CD8-positive, alpha-beta memory T cell (primary cell): ENCODE results near the gene EMP2. TPM values are rescaled to one million over a fixed set of nuclear protein-coding genes. Genes with fewer than 3 reads are reported as not detected.

ENCODE experiments used
- CTCF ChIA-PET: fragments of 350-600 bp; sonication (Branson Sonifier 250); formaldehyde crosslinking; loops from one replicate; lab custom pipeline; 2021; ENCODE audit warnings: antibody characterized with exemption; lab: Charles Lee
- POLR2A ChIA-PET: fragments of 350-600 bp; sonication (Branson Sonifier 250); formaldehyde crosslinking; loops from one replicate; lab custom pipeline; 2021; ENCODE audit warnings: antibody characterized with exemption; lab: Charles Lee
- DNase-seq, 5 donors: peaks; one replicate each; pipeline versions ENCODE4 v3.0.0 to v3.0.0-alpha.2; 2020 to 2022; ENCODE audit warnings: mixed read lengths in 1 of 5
- H3K27ac ChIP-seq: one replicate; pipeline ENCODE4 v1.7.0; 2013; ENCODE audit warnings: low read depth, mild to moderate bottlenecking, low read length, moderate library complexity
- H3K27me3 ChIP-seq: 2 replicates; pipeline ENCODE4 v1.7.0; 2013; ENCODE audit warnings: low read length, mild to moderate bottlenecking; ENCODE audit not compliant: insufficient read depth, poor library complexity, severe bottlenecking
- H3K36me3 ChIP-seq: 2 replicates; pipeline ENCODE4 v1.7.0; 2013; ENCODE audit warnings: mild to moderate bottlenecking, low read length, moderate library complexity; ENCODE audit not compliant: insufficient read depth
- H3K4me1 ChIP-seq: 2 replicates; pipeline ENCODE4 v1.7.0; 2013; ENCODE audit warnings: mild to moderate bottlenecking, low read length, moderate library complexity; ENCODE audit not compliant: insufficient read depth
- H3K4me3 ChIP-seq: 2 replicates; pipeline ENCODE4 v1.7.0; 2013; ENCODE audit warnings: mild to moderate bottlenecking, low read length
- H3K9me3 ChIP-seq: 2 replicates; pipeline ENCODE4 v1.7.0; 2013; ENCODE audit warnings: mild to moderate bottlenecking, low read length
- H3K27ac Mint-ChIP-seq, 8 donors: one replicate each; pipeline ENCODE4 v1.8.0; 2020 to 2021; ENCODE audit warnings: mixed read lengths in 8 of 8, mild to moderate bottlenecking in 6 of 8, inconsistent platforms in 3 of 8, moderate library complexity in 3 of 8
- H3K27me3 Mint-ChIP-seq, 2 donors: one replicate each; pipeline ENCODE4 v1.8.0; 2020 to 2021; ENCODE audit warnings: mixed read lengths in 2 of 2, mild to moderate bottlenecking in 1 of 2, moderate library complexity in 1 of 2
- H3K36me3 Mint-ChIP-seq, 3 donors: one replicate each; pipeline ENCODE4 v1.8.0; 2020 to 2021; ENCODE audit warnings: mixed read lengths in 3 of 3, inconsistent platforms in 1 of 3, mild to moderate bottlenecking in 1 of 3
- H3K4me1 Mint-ChIP-seq, 3 donors: one replicate each; pipeline ENCODE4 v1.8.0; 2020 to 2021; ENCODE audit warnings: mixed read lengths in 3 of 3, inconsistent platforms in 1 of 3, mild to moderate bottlenecking in 1 of 3
- H3K4me3 Mint-ChIP-seq, 7 donors: one replicate each; pipeline ENCODE4 v1.8.0; 2020 to 2021; ENCODE audit warnings: mixed read lengths in 7 of 7, mild to moderate bottlenecking in 6 of 7, moderate library complexity in 4 of 7, inconsistent platforms in 2 of 7
- H3K9me3 Mint-ChIP-seq, 5 donors: one replicate each; pipeline ENCODE4 v1.8.0; 2020 to 2022; ENCODE audit warnings: mixed read lengths in 5 of 5, mild to moderate bottlenecking in 3 of 5, moderate library complexity in 2 of 5, inconsistent platforms in 1 of 5
- polyA plus RNA-seq: library from polyadenylated mRNA; unstranded; fragments of 300-500 nt; fragmentation: Illumina TruSeq; gene quantifications from one replicate; pipeline ENCODE4 v1.2.3, GENCODE V29; 2021
- total RNA-seq, 2 experiments: library from RNA; stranded (reverse); gene quantifications; one replicate each; pipeline ENCODE4 v1.2.3, GENCODE V29; 2021

EMP2 gene
- total and polyA plus RNA-seq, 3 experiments from 2014 or later: not detected

DNA sequence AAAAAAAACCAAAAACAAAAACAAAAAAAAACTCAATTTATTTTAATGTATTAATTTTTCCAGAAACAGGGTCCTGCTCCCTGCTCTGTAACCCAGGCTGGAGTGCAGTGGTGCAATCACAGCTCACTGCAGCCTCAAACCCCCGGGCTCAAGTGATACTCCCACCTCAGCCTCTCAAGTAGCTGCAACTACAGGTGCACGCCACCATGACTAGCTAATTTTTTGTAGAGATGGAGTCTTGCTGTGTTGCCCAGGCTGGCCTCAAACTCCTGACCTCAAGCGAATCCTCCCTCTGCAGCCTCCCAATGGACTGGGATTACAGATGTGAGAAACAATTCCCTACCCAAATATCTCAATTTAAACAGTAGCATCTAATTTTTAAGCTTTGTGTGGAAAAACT, 25.2 kb upstream of the EMP2 start:
- H3K9me3 ChIP-seq: no peaks in the 10 kb centered on the region
- DNase-seq: no peak
- no peaks in the 10 kb centered on the region for H3K4me1 Mint-ChIP-seq
- no peaks in the 10 kb centered on the region for H3K36me3 Mint-ChIP-seq
- no peak overlapping the region for H3K27ac Mint-ChIP-seq
- H3K36me3 ChIP-seq: no peaks in the 10 kb centered on the region
- H3K27me3 ChIP-seq: no peaks in the 10 kb centered on the region
- no peaks in the 10 kb centered on the region for H3K9me3 Mint-ChIP-seq
- H3K4me3 Mint-ChIP-seq: no peak overlapping the region
- H3K27ac ChIP-seq: no peak overlapping the region
- ChIA-PET CTCF (no interaction called here), POLR2A (no interaction called here)
- no peak overlapping the region for H3K4me3 ChIP-seq
- no peaks in the 10 kb centered on the region for H3K4me1 ChIP-seq
- H3K27me3 Mint-ChIP-seq: peaks cover 3 to 31% of the 10 kb centered on the region in 2 donors

GRCh38 chr16:10601444-10602408, 21.3 kb upstream of the EMP2 start:
- no peaks in the 10 kb centered on the region for H3K9me3 Mint-ChIP-seq
- H3K27me3 Mint-ChIP-seq: peaks cover 3 to 35% of the 10 kb centered on the region in 2 donors
- H3K4me1 ChIP-seq: no peaks in the 10 kb centered on the region
- no peak overlapping the region for H3K4me3 Mint-ChIP-seq
- ChIA-PET CTCF (no interaction called here), POLR2A (no interaction called here)
- no peak overlapping the region for H3K4me3 ChIP-seq
- no peaks in the 10 kb centered on the region for H3K27me3 ChIP-seq
- H3K36me3 ChIP-seq: no peaks in the 10 kb centered on the region
- H3K27ac ChIP-seq: no peak overlapping the region
- H3K27ac Mint-ChIP-seq: no peak overlapping the region
- H3K4me1 Mint-ChIP-seq: no peaks in the 10 kb centered on the region
- no peaks in the 10 kb centered on the region for H3K9me3 ChIP-seq
- no peak for DNase-seq
- H3K36me3 Mint-ChIP-seq: no peaks in the 10 kb centered on the region

- H3K27me3 Mint-ChIP-seq: peaks cover 3 to 27% of the 10 kb centered on the region in 2 donors
- no peaks in the 10 kb centered on the region for H3K36me3 Mint-ChIP-seq
- Histone ChIP-seq H3K27me3 (no peaks in the 10 kb centered on the region), H3K36me3 (no peaks in the 10 kb centered on the region), H3K27ac (no peak overlapping the region), H3K4me1 (no peaks in the 10 kb centered on the region), H3K4me3 (no peak overlapping the region), H3K9me3 (no peaks in the 10 kb centered on the region)
- ChIA-PET POLR2A (no interaction called here), CTCF (no interaction called here)
- no peak for DNase-seq
- H3K4me1 Mint-ChIP-seq: no peaks in the 10 kb centered on the region
- no peaks in the 10 kb centered on the region for H3K9me3 Mint-ChIP-seq
- no peak overlapping the region for H3K27ac Mint-ChIP-seq
- no peak overlapping the region for H3K4me3 Mint-ChIP-seq
Measured at GRCh38 chr16:10600782-10601443, 20.5 kb upstream of the EMP2 start.

DNA sequence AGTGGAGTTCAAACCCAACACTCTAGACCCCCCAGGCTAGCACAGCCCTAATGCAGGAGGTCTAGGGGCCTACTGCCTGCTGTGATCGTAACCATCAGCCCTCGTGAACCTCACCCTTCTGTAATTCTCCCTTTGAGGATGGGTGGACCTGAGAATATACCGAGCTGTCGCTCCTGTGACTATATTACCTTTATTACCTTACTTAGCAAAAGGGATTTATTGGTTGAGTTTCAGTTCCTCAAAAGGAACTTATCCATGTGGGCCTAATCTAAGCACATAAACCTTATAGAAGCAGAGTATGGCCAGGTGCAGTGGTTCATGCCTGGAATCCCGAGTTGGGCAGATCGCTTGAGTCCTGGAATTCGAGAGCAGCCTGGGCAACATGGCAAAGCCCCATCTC, 19.2 kb upstream of the EMP2 start:
- Histone ChIP-seq H3K4me3 (no peak overlapping the region), H3K36me3 (no peaks in the 10 kb centered on the region), H3K4me1 (no peaks in the 10 kb centered on the region), H3K27ac (no peak overlapping the region), H3K9me3 (no peaks in the 10 kb centered on the region), H3K27me3 (no peaks in the 10 kb centered on the region)
- Mint-ChIP-seq H3K27ac (no peak overlapping the region), H3K9me3 (no peaks in the 10 kb centered on the region), H3K4me1 (no peaks in the 10 kb centered on the region), H3K27me3 (peaks cover 3 to 26% of the 10 kb centered on the region in 2 donors), H3K4me3 (no peak overlapping the region), H3K36me3 (no peaks in the 10 kb centered on the region)
- CTCF ChIA-PET: no interaction called here
- DNase-seq: no peak
- POLR2A ChIA-PET: no interaction called here

- H3K4me1 Mint-ChIP-seq: no peaks in the 10 kb centered on the region
Measured at GRCh38 chr16:10598157-10598556, 17.8 kb upstream of the EMP2 start.

DNA sequence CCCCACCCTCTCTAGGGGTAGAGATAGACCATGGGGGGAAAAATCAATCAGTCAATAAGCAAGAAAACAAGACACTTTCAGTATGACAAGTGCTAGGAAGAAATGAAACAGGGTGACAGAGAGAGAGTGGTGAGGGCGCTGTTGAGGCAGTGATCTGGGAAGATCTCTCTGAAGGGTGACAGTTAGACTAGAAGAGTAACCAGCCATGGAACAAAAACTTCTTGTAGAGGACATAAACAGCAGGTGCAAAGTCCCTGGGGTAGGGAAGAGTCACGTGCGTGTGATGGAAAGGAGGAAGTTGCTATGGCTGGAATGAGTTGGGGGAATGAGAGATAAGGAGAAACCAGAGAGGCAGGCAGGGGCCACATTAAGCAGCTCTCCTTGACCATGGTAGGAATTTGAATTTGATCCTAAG, 16.8 kb upstream of the EMP2 start:
- Histone ChIP-seq H3K4me1 (no peaks in the 10 kb centered on the region), H3K9me3 (no peaks in the 10 kb centered on the region), H3K27me3 (no peaks in the 10 kb centered on the region), H3K4me3 (no peak overlapping the region), H3K36me3 (no peaks in the 10 kb centered on the region), H3K27ac (no peak overlapping the region)
- Mint-ChIP-seq H3K9me3 (no peaks in the 10 kb centered on the region), H3K4me3 (no peak overlapping the region), H3K27me3 (peaks cover 5 to 14% of the 10 kb centered on the region in 2 donors), H3K27ac (no peak overlapping the region), H3K4me1 (no peaks in the 10 kb centered on the region), H3K36me3 (no peaks in the 10 kb centered on the region)
- POLR2A ChIA-PET: no interaction called here
- DNase-seq: no peak
- CTCF ChIA-PET: no interaction called here

More at GRCh38 chr16:10598157-10598556, 17.8 kb upstream of the EMP2 start:
- POLR2A ChIA-PET: no interaction called here
- Histone ChIP-seq H3K4me3 (no peak overlapping the region), H3K36me3 (no peaks in the 10 kb centered on the region), H3K27ac (no peak overlapping the region), H3K27me3 (no peaks in the 10 kb centered on the region), H3K9me3 (no peaks in the 10 kb centered on the region), H3K4me1 (no peaks in the 10 kb centered on the region)
- peaks cover 5 to 17% of the 10 kb centered on the region in 2 donors for H3K27me3 Mint-ChIP-seq
- no peak overlapping the region for H3K27ac Mint-ChIP-seq
- DNase-seq: no peak
- H3K9me3 Mint-ChIP-seq: no peaks in the 10 kb centered on the region
- CTCF ChIA-PET: no interaction called here
- H3K4me3 Mint-ChIP-seq: no peak overlapping the region
- no peaks in the 10 kb centered on the region for H3K36me3 Mint-ChIP-seq

DNA sequence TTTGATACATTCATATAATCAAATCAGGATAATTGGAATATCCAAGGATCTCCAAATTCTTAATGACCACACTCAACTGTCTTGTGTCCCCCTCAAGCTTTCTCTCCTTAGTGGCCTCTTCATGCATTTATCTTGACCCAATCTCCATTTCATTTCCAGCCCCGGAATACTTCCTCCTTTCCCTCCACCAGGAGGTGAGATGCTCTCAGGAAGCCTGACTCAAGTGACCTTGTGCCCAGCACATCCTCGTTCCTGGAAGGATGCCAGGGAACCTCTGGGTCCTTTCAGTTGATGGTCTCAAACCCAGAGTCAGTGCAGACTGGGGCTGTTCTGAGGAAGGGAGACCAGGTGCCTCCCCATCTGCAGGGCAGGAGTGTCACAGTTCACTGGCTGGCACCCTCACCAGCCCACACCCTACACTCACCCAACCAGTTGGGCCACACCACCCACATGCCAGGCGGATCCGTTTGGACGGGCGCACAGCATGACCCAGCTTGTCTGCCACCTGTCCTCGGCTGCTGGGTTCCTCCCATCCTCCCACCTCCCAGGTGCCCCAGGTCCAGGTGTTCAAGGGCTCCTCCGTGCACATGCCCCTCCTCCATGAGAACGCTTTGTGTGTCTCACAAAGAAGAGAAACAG, 14.0 kb upstream of the EMP2 start:
- Mint-ChIP-seq H3K36me3 (no peaks in the 10 kb centered on the region), H3K27ac (no peak overlapping the region), H3K4me1 (no peaks in the 10 kb centered on the region), H3K9me3 (no peaks in the 10 kb centered on the region), H3K4me3 (no peak overlapping the region), H3K27me3 (peaks cover 4 to 8% of the 10 kb centered on the region in 2 donors)
- no peak overlapping the region for H3K27ac ChIP-seq
- H3K4me3 ChIP-seq: no peak overlapping the region
- no peaks in the 10 kb centered on the region for H3K9me3 ChIP-seq
- CTCF ChIA-PET: no interaction called here
- no peaks in the 10 kb centered on the region for H3K36me3 ChIP-seq
- H3K4me1 ChIP-seq: no peaks in the 10 kb centered on the region
- POLR2A ChIA-PET: no interaction called here
- no peak for DNase-seq
- no peaks in the 10 kb centered on the region for H3K27me3 ChIP-seq

- Mint-ChIP-seq H3K36me3 (no peaks in the 10 kb centered on the region), H3K9me3 (no peaks in the 10 kb centered on the region), H3K4me3 (no peak overlapping the region), H3K27me3 (peaks cover 5 to 20% of the 10 kb centered on the region in 2 donors), H3K4me1 (no peaks in the 10 kb centered on the region), H3K27ac (no peak overlapping the region)
- Histone ChIP-seq H3K9me3 (no peaks in the 10 kb centered on the region), H3K27ac (no peak overlapping the region), H3K27me3 (no peaks in the 10 kb centered on the region), H3K4me3 (no peak overlapping the region), H3K4me1 (no peaks in the 10 kb centered on the region), H3K36me3 (no peaks in the 10 kb centered on the region)
- CTCF ChIA-PET: no interaction called here
- DNase-seq: no peak
- POLR2A ChIA-PET: no interaction called here
Measured at GRCh38 chr16:10592611-10593010, 12.2 kb upstream of the EMP2 start.
